KBM-7 (cell line): Measurements from ENCODE around the gene CBARP.

Experiments used
- DNase-seq: peaks from one replicate; pipeline ENCODE4 v3.0.0-alpha.2; 2015
- in situ Hi-C: fragments of 300-500 bp; cut with MboI; formaldehyde crosslinking; loops from 2 replicates; pipeline ENCODE4 v1.14.3; 2020; ENCODE audit warnings: low sequenced_read_pairs, low pct_unique_long_range_greater_than_20kb, mixed read lengths

Gene CBARP

GRCh38 chr19:1276628-1277022 lies 38.8 kb upstream of the CBARP start:
- in situ Hi-C loops, result no loop called here
- no peak for DNase-seq

GRCh38 chr19:1275976-1276627 lies 38.3 kb upstream of the CBARP start:
- DNase-seq, result no peak
- in situ Hi-C loops, result no loop called here

GRCh38 chr19:1275260-1275975 lies 37.6 kb upstream of the CBARP start, which contains the start of gene FAM174C:
Gene FAM174C, plus strand, starts transcription at chr19:1275530. Its CDS starts 20 bp downstream, at chr19:1275550.
- peak; percentile 96 for DNase-seq
- in situ Hi-C loops, result no loop called here

- DNase-seq, result no peak
- in situ Hi-C loops, result no loop called here
These were observed 37.1 kb upstream of the CBARP start for GRCh38 chr19:1274852-1275259.

GRCh38 chr19:1274081-1274851 lies 36.5 kb upstream of the CBARP start:
- in situ Hi-C loops, result no loop called here
- DNase-seq, result no peak

GRCh38 chr19:1273263-1274041 lies 35.6 kb upstream of the CBARP start:
- no peak for DNase-seq
- in situ Hi-C loops, result no loop called here

GRCh38 chr19:1272423-1273262 lies 34.8 kb upstream of the CBARP start:
- in situ Hi-C loops, result no loop called here

GRCh38 chr19:1271528-1272422 lies 34.0 kb upstream of the CBARP start:
- DNase-seq, result no peak
- in situ Hi-C loops, result no loop called here

More at GRCh38 chr19:1272423-1273262, 34.8 kb upstream of the CBARP start:
- no peak for DNase-seq

GRCh38 chr19:1270854-1271527 lies 33.2 kb upstream of the CBARP start:
- in situ Hi-C loops, result no loop called here
- DNase-seq, result no peak

- no peak for DNase-seq
- in situ Hi-C loops, result no loop called here
These were observed 32.5 kb upstream of the CBARP start for GRCh38 chr19:1270213-1270853.

GRCh38 chr19:1269478-1270212 lies 31.8 kb upstream of the CBARP start:
- in situ Hi-C loops, result no loop called here
- DNase-seq, result peak; percentile 76

- in situ Hi-C loops, result no loop called here
- peak; percentile 98 for DNase-seq
These were observed 31.3 kb upstream of the CBARP start, which contains the start of gene CIRBP for GRCh38 chr19:1269065-1269477. Gene CIRBP, plus strand, starts transcription at chr19:1269332. Its CDS starts 1,602 bp downstream, at chr19:1270934.

- no peak for DNase-seq
- in situ Hi-C loops, result no loop called here
These were observed 30.6 kb upstream of the CBARP start for GRCh38 chr19:1268226-1269064.

GRCh38 chr19:1267477-1268225 lies 29.8 kb upstream of the CBARP start:
- in situ Hi-C loops, result no loop called here
- DNase-seq, result no peak
